SJSA1 (cell line): Measurements from ENCODE around the gene VPS37B. TPM values are rescaled to one million over a fixed set of nuclear protein-coding genes. Genes with fewer than 3 reads are reported as not detected.
A peak's percentile ranks its signal among the peaks of the same experiment; 100 is the strongest.
"Not testable (repeated sequence)": the region's sequence is repeated elsewhere in the genome, so short reads cannot be mapped to it uniquely, and the experiment has no call there.

ENCODE experiments used
- DNase-seq, 2 experiments: peaks; one replicate each; pipeline ENCODE4 v3.0.0-alpha.2; 2015 to 2020; ENCODE audit warnings: low spot score in 2 of 2, low read depth in 1 of 2
- H3K27ac ChIP-seq: fragments of 250-450 bp; sonication (Bioruptor Pico); 2 replicates; pipeline ENCODE4 v1.5.1; 2020; ENCODE audit warnings: mild to moderate bottlenecking, moderate library complexity
- H3K27me3 ChIP-seq: fragments of 250-450 bp; sonication (Bioruptor Pico); replicated peaks from 2 replicates; pipeline ENCODE4 v1.5.1; 2020; ENCODE audit warnings: mild to moderate bottlenecking, moderate library complexity
- H3K36me3 ChIP-seq: fragments of 250-450 bp; sonication (Bioruptor Pico); 2 replicates; pipeline ENCODE4 v1.5.1; 2020; ENCODE audit warnings: mild to moderate bottlenecking
- H3K4me1 ChIP-seq: fragments of 250-450 bp; sonication (Bioruptor Pico); replicated peaks from 2 replicates; pipeline ENCODE4 v1.6.1; 2021; ENCODE audit warnings: mild to moderate bottlenecking
- H3K4me3 ChIP-seq: fragments of 250-450 bp; sonication (Bioruptor Pico); 2 replicates; pipeline ENCODE4 v1.5.1; 2020; ENCODE audit warnings: mild to moderate bottlenecking
- H3K9me3 ChIP-seq: fragments of 250-450 bp; sonication (Bioruptor Pico); replicated peaks from 2 replicates; pipeline ENCODE4 v1.5.1; 2020; ENCODE audit warnings: mild to moderate bottlenecking
- total RNA-seq: library from RNA; depleted of rRNA; stranded (reverse); fragments of >200 nt; shearing (Covaris generic); gene quantifications from 2 replicates; pipeline ENCODE4 v1.2.3, GENCODE V29; 2014

Gene VPS37B
- total RNA-seq, 1 experiment from 2014 or later, result 31.5 TPM

DNA sequence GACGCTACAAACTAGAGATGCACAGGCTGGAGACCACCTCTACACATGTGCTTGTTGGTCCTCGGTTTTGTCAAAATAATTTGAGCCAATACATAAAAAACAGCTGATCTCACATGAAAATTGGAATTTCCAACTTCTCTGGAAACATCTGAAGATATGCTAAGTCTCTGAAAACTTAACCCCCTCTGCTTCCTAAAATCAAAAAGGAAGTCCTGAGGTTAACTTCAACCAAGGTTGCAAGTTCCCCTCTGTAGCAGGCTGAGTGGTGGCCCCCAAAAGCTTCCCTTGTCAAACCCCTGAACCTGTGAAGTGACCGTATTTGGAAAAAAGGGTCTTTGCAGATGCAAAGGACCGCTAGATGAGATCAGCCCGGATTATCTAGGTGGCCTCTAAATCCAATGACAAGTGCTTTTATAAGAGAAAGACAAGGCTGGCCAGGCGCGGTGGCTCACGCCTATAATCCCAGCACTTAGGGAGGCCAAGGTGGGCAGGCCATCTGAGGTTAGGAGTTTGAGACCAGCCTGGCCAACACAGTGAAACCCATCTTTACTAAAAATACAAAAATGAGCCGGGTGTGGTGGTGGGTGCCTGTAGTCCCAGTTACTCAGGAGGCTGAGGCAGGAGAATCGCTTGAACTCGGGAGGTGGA lies 32.0 kb upstream of the VPS37B start:
- Histone ChIP-seq H3K27ac (no peak overlapping the region), H3K4me3 (no peak overlapping the region), H3K9me3 (no peaks in the 10 kb centered on the region), H3K36me3 (no peaks in the 10 kb centered on the region), H3K4me1 (no peaks in the 10 kb centered on the region), H3K27me3 (no peaks in the 10 kb centered on the region)
- DNase-seq, result no peak

DNA sequence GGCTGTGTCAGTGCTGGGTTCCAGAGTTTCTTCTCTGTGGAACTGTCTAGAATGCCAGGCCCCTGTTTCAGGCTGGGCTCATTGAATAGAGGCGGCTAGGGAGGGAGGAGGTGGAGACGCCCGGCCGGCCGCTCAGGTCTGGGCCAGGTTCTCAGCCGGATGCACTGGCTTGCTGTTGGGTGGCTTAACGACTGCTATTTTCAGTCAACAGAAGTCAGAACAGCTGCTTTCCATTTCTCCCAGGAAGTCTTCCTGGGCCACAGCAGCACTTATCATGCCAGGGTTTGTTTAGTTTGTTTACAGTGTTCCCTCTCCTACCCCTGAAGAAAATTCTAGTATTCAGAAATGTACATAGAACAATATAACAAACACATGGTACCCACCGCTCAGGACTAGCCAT lies 26.0 kb upstream of the VPS37B start:
- no peak overlapping the region for H3K27ac ChIP-seq
- no peak for DNase-seq
- no peaks in the 10 kb centered on the region for H3K36me3 ChIP-seq
- peaks cover 14% of the 10 kb centered on the region for H3K4me1 ChIP-seq
- no peaks in the 10 kb centered on the region for H3K9me3 ChIP-seq
- H3K27me3 ChIP-seq, result no peaks in the 10 kb centered on the region
- no peak overlapping the region for H3K4me3 ChIP-seq

DNA sequence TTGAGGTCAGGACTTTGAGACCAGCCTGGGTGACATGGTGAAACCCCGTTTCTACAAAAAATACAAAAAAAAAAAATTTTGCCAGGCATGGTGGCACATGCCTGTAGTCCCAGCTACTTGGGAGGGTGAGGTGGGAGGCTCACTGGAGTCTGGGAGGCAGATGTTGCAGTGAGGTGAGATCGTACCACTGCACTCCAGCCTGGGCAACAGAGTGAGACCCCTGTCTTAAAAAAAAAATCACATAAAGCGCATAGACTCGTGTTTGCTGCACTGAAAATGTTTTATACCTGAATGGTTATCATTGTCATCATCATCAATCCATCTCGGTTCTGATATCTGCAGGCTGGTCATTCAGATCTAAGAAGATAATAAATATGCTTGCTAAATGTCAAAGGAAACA lies 24.8 kb upstream of the VPS37B start:
- Histone ChIP-seq H3K27ac (no peak overlapping the region), H3K4me3 (no peak overlapping the region), H3K36me3 (no peaks in the 10 kb centered on the region), H3K9me3 (no peaks in the 10 kb centered on the region), H3K27me3 (no peaks in the 10 kb centered on the region), H3K4me1 (peaks cover 18% of the 10 kb centered on the region)
- no peak for DNase-seq

DNA sequence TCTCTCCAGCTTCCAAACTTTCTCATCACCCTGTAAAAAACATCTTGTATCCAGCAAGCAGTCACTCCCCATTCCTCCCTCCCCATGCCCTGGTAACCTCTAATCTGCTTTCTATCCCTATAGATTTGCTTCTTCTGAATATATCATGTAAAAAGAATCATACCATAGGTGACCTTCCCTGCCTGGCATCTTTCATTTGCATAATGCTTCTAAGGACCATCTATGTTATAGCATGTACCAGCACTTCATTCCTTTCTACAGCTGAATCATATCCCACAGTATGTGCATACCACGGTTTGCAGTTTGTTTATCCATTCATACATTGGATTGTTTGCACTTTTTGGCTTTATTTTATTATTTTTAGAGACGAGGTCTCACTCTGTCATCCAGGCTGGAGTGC lies 22.9 kb upstream of the VPS37B start:
- H3K9me3 ChIP-seq, result no peaks in the 10 kb centered on the region
- peaks cover 18% of the 10 kb centered on the region for H3K4me1 ChIP-seq
- no peak for DNase-seq
- no peak overlapping the region for H3K27ac ChIP-seq
- no peak overlapping the region for H3K4me3 ChIP-seq
- H3K27me3 ChIP-seq, result no peaks in the 10 kb centered on the region
- H3K36me3 ChIP-seq, result no peaks in the 10 kb centered on the region

DNA sequence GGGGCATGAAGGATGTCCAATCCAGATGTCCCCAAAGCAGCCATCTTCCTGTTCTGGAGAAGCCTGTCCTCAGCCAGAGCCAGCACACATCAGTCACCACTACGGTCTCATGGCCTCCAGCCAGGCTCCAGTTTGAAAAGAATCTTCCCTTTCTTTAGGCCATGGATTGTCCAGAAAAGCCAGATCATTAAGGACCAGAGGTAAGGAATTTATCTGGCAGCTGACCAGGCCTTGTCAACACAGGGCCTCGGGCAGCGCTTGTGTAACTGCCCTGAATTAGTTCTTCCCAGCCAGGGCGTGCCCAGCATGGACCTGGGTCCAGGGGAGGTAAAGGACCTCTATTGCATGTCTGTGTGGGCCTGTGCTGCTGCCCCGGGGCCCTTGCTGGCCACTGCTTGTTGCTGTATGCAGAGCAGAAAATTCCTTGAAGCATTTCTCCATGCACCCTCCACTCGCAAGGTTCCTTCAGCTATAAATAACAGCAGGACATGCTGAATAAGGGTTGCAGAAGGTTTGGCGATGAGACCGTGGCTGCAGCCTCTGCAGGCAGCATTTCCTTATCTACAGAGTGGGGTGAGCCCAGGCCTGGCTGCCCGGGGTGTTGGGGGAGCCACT lies 21.7 kb upstream of the VPS37B start:
- no peak for DNase-seq
- H3K4me3 ChIP-seq, result no peak overlapping the region
- no peaks in the 10 kb centered on the region for H3K36me3 ChIP-seq
- no peak overlapping the region for H3K27ac ChIP-seq
- H3K27me3 ChIP-seq, result no peaks in the 10 kb centered on the region
- H3K9me3 ChIP-seq, result no peaks in the 10 kb centered on the region
- H3K4me1 ChIP-seq, result peaks cover 18% of the 10 kb centered on the region

DNA sequence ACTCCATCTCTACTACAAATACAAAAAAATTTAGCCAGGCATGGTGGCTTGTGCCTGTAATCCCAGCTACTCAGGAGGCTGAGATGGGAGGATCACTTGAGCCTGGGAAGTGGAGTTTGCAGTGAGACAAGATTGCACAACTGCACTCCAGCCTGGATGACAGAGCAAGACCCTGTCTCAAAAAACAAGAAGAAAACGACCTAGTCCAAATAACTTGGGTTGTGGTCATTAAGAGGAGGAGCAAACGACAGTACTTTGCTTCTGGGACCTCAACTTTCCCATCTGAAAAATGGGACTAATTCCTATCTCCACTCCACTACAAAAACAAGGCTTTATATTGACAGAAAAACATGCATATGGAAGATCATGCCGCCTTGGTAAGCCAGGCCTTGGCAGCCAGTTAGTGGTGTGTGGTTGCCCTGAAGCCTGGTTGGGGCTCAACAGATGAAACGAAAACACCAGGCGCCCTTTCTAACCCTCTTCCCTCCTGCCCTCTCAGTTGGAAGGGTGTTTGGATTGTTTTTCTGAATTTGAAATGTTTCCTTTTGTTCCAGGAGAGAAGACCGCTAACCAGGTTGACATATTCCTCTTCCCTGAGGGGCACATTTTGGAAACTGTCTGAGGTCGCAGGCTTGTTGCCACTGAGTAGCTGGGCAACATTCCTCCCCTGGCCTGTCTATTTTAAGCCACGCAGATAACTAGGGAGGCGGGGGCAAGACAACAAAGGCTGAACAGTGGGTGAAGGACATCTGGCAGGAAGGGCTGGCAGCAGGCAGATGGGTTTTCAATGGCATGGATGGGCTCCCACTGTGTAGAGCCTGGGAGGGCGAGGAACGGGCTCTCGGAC lies 13.7 kb upstream of the VPS37B start:
- DNase-seq, result no peak
- Histone ChIP-seq H3K9me3 (no peaks in the 10 kb centered on the region), H3K36me3 (no peaks in the 10 kb centered on the region), H3K4me3 (no peak overlapping the region), H3K27me3 (no peaks in the 10 kb centered on the region), H3K27ac (no peak overlapping the region), H3K4me1 (peaks cover 3% of the 10 kb centered on the region; the same call in 1 of the 2 replicates)

DNA sequence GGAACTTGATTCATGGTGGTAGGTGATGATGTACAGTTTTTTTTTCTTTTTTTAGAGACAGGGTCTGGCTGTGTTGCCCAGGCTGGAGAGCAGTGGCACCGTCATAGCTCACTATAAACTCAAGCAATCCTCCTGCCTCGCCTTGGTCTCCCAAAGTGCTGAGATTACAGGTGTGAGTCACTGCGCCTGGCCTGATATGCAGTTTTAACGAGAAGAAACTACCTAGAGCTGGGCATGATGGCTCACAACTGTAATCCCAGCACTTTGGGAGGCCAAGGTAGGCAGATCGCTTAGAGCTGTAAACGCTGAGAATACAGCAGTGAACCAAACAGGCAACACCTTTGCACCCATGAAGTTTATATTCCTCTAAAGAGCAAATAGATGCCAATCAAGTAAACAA lies 13.0 kb upstream of the VPS37B start:
- H3K27me3 ChIP-seq, result no peaks in the 10 kb centered on the region
- H3K9me3 ChIP-seq, result no peaks in the 10 kb centered on the region
- no peaks in the 10 kb centered on the region for H3K36me3 ChIP-seq
- H3K27ac ChIP-seq, result no peak overlapping the region
- no peak for DNase-seq
- H3K4me3 ChIP-seq, result no peak overlapping the region
- peaks cover 3% of the 10 kb centered on the region; the same call in 1 of the 2 replicates for H3K4me1 ChIP-seq

DNA sequence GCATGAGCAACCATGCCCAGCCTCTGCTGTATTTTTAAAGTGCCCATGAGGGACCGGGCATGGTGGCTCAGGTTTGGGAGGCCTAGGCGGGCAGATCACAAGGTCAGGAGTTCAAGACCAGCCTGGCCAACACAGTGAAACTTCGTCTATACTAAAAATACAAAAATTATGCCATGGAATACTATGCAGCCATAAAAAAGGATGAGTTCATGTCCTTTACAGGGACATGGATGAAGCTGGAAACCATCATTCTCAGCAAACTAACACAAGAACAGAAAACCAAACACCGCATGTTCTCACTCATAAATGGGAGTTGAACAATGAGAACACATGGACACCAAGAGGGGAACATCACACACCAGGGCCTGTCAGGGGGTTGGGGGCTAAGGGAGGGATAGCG lies 9.3 kb upstream of the VPS37B start:
- DNase-seq, H3K4me1 ChIP-seq, H3K27ac ChIP-seq, H3K9me3 ChIP-seq, H3K4me3 ChIP-seq, H3K27me3 ChIP-seq, H3K36me3 ChIP-seq: not testable (repeated sequence)

DNA sequence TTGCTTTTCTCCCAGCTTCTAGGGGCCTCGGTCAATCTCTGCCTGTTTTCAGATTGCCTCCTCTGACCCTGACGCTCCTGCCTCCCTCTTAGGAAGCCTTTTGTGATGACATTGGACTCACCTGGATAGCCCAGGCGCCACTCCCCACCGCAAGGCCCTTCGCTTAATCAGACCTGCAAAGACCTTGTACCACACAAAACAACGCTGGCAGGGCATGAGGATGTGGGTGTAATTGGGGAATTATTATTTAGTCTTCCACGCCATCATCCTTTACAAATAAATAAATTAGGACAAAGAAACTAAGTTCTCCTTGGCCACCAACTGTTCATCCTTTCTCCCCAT lies 7.7 kb upstream of the VPS37B start:
- peaks cover 5% of the 10 kb centered on the region for H3K4me1 ChIP-seq
- H3K9me3 ChIP-seq, result no peaks in the 10 kb centered on the region
- no peaks in the 10 kb centered on the region for H3K36me3 ChIP-seq
- no peak for DNase-seq
- H3K27me3 ChIP-seq, result no peaks in the 10 kb centered on the region
- no peak overlapping the region for H3K27ac ChIP-seq
- no peak overlapping the region for H3K4me3 ChIP-seq

DNA sequence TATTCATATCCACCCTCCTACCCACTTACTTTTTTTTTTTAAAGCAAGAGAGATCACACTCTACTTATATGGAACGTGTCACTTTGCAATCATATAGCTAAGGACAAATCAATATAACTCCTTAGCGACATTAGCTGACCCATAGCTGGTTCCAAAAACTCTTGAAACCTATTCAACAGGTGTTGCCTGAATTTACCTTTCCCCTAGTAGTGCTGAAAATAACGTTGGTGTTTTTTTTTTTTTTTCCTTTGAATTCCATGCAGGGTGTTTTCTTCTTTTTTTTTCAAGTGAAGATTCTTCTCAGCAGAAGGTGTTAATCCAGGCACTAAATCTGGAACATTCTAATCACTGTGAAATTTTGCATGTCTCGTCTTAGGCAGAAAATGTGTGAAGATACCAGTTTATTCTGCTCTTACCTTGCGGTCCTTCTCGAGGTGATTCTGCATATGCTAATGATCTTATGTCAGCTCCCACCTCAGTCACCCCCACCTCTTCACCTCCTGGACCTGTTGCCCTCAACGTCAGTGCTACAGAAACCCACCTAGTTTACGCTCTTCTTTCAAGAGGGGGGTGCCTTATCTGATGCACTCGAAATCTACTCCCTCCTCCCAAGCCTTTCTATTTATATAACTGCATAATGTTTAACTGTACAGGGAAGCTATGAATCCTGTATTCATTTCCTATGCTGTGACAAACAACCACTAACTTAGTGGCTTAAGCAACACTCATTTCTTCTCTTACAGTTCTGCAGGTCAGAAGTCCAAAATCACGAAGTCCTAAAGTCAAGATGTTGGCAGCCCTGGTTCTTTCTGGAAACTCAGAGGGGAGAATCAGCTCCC lies 7.1 kb upstream of the VPS37B start:
- Histone ChIP-seq H3K27me3 (no peaks in the 10 kb centered on the region), H3K36me3 (no peaks in the 10 kb centered on the region), H3K4me1 (peaks cover 11% of the 10 kb centered on the region), H3K27ac (no peak overlapping the region), H3K4me3 (no peak overlapping the region), H3K9me3 (no peaks in the 10 kb centered on the region)
- DNase-seq, result no peak

DNA sequence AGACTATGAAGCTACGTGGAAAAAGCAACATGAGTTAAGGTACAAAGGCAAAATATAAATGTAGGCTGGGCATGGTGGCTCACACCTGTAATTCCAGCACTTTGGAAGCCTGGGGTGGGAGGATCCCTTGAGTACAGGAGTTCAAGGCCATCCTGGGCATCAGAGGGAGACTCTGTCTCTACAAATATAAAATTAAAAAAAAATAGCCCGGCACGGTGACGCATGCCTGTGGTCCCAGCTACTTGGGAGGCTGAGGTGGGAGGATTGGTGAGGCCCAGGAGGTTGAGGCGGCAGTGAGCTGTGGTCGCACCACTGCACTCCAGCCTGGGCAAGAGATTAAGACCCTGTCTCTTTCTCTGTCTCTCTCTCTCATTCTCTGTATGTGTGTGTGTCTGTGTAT lies 4.0 kb upstream of the VPS37B start:
- Histone ChIP-seq H3K27ac (no peak overlapping the region), H3K9me3 (no peaks in the 10 kb centered on the region), H3K27me3 (no peaks in the 10 kb centered on the region), H3K4me1 (peaks cover 15% of the 10 kb centered on the region), H3K4me3 (no peak overlapping the region), H3K36me3 (peaks cover 5% of the 10 kb centered on the region; the same call in 1 of the 2 replicates)
- DNase-seq, result no peak

DNA sequence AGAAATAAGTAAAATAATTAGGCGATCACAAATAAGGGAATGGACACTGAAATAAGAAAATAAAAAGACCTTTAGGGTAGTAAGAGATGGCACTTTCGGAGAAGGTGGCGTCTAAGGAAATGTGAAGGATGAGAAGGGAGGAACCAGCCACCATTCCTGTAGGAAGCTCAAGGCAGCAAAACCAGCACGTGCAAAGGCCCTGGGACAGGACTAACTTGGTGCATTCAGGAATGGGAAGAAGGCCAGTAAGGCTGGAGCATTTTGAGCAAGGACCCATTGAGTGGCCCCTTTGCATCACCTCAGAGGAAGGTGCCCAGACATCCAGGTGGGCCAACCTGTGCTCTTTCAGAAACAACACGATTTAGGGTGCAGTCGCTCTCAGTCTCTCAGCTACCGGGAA lies 738 bp upstream of the VPS37B start:
- Histone ChIP-seq H3K9me3 (no peaks in the 10 kb centered on the region), H3K4me1 (peaks cover 37% of the 10 kb centered on the region), H3K27ac (no peak overlapping the region), H3K27me3 (no peaks in the 10 kb centered on the region), H3K36me3 (peaks cover 10% of the 10 kb centered on the region; the same call in 1 of the 2 replicates), H3K4me3 (peak overlapping the region; percentile 59; the same call in 1 of the 2 replicates)
- DNase-seq, result no peak

DNA sequence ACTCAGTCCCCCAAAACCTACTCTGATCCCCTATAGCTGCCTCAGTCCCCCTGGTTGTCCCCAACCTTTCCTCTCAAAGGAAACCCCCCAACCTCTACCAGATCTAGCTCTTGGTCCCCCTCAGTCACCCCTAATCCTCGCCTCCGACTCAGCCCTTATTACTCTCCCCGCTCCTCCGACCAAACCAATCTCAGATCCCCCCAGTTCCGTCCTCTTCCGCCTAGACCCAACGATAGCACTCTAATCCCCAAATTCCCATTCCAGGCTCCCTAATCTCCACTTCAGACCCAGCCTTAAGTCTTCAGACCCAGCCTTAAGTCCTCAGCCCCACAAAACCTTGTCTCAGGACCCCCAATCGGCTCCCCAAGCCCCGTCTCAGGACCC lies 612 bp downstream of the VPS37B start:
- H3K9me3 ChIP-seq, result no peaks in the 10 kb centered on the region
- peak overlapping the region; percentile 61 for H3K27ac ChIP-seq
- no peak for DNase-seq
- H3K4me3 ChIP-seq, result peak overlapping the region; percentile 59
- H3K36me3 ChIP-seq, result peaks cover 10% of the 10 kb centered on the region; the same call in 1 of the 2 replicates
- H3K4me1 ChIP-seq, result peaks cover 48% of the 10 kb centered on the region
- no peaks in the 10 kb centered on the region for H3K27me3 ChIP-seq
